ENCODE results near the gene GALNT10.

GRCh38 chr5:154451957-154452356 is 261.4 kb downstream of the GALNT10 start:
- TF ChIP-seq, protein P1, sequence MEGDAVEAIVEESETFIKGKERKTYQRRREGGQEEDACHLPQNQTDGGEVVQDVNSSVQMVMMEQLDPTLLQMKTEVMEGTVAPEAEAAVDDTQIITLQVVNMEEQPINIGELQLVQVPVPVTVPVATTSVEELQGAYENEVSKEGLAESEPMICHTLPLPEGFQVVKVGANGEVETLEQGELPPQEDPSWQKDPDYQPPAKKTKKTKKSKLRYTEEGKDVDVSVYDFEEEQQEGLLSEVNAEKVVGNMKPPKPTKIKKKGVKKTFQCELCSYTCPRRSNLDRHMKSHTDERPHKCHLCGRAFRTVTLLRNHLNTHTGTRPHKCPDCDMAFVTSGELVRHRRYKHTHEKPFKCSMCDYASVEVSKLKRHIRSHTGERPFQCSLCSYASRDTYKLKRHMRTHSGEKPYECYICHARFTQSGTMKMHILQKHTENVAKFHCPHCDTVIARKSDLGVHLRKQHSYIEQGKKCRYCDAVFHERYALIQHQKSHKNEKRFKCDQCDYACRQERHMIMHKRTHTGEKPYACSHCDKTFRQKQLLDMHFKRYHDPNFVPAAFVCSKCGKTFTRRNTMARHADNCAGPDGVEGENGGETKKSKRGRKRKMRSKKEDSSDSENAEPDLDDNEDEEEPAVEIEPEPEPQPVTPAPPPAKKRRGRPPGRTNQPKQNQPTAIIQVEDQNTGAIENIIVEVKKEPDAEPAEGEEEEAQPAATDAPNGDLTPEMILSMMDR (IDR thresholded peaks at IDR 0.05; ENCODE audit: borderline replicate concordance, extremely low read depth, low read length, poor library complexity, severe bottlenecking) = no peak
- no peak for TF ChIP-seq EZH2 (IDR thresholded peaks at IDR 0.05; ENCODE audit: borderline replicate concordance, low read depth, low read length, severe bottlenecking)
